LNCaP clone FGC (cell line): Measurements from ENCODE around the gene ADAD1.

Experiments used
- DNase-seq: peaks from one replicate; pipeline ENCODE4 v3.0.0-alpha.2; 2011; ENCODE audit warnings: low read depth
- H3K4me3 ChIP-seq: 2 replicates; pipeline ENCODE4 v1.5.1; 2011; ENCODE audit warnings: mild to moderate bottlenecking, low read depth, low read length, control low read depth
- TF ChIP-seq, protein P1 (sequence below): IDR thresholded peaks from 2 replicates; pipeline ENCODE4 v1.5.1; 2012; ENCODE audit warnings: mild to moderate bottlenecking; ENCODE audit not compliant: control insufficient read depth, insufficient read depth; ENCODE audit errors: extremely low read depth

ADAD1 gene

DNA sequence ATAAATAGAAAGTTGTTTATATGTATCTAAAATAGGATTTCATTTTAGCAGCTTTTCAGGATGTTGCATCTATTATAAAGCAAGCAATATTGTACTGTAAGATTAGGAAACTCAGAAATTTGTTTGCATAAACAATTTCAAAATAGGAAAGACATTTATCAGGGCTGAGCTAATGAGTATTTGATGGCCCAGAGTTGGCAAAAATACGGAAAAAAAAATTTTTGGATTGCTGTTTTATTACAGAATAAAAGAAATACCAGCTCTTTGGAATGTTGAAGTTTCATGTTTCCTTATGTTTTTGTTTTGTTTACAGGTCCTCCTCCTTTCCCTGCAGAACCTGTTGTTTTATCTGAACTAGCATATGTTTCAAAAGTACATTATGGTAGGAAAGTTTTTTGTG is 14.5 kb downstream of the ADAD1 start:
- TF ChIP-seq, protein P1, sequence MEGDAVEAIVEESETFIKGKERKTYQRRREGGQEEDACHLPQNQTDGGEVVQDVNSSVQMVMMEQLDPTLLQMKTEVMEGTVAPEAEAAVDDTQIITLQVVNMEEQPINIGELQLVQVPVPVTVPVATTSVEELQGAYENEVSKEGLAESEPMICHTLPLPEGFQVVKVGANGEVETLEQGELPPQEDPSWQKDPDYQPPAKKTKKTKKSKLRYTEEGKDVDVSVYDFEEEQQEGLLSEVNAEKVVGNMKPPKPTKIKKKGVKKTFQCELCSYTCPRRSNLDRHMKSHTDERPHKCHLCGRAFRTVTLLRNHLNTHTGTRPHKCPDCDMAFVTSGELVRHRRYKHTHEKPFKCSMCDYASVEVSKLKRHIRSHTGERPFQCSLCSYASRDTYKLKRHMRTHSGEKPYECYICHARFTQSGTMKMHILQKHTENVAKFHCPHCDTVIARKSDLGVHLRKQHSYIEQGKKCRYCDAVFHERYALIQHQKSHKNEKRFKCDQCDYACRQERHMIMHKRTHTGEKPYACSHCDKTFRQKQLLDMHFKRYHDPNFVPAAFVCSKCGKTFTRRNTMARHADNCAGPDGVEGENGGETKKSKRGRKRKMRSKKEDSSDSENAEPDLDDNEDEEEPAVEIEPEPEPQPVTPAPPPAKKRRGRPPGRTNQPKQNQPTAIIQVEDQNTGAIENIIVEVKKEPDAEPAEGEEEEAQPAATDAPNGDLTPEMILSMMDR, result no peak
- DNase-seq, result no peak
- H3K4me3 ChIP-seq, result no peak overlapping the region

DNA sequence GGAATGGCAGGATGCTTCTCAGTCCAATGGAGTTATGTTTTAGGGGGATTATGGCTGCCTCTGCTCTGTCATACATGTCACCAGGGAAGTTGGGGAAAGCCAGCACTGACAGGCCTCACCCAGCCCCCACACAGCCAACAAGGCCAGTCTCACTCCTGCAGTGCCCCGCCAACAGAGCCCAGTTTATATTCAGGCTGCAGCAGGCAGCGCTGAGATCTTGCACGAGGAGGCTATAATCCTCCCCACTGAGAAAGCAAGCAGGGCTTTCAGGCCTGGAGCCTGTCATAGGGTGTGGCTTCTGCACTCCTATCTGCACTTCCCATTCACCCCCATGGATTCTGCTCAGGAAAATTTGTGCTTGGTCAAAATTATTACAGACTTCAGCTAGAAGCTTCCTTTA is 25.1 kb downstream of the ADAD1 start:
- H3K4me3 ChIP-seq, result no peak overlapping the region
- DNase-seq, result no peak
- TF ChIP-seq, protein P1, result no peak

- DNase-seq, result no peak
- TF ChIP-seq, protein P1, result no peak
- no peak overlapping the region for H3K4me3 ChIP-seq
Measured at GRCh38 chr4:122412547-122412946, 33.7 kb downstream of the ADAD1 start.

DNA sequence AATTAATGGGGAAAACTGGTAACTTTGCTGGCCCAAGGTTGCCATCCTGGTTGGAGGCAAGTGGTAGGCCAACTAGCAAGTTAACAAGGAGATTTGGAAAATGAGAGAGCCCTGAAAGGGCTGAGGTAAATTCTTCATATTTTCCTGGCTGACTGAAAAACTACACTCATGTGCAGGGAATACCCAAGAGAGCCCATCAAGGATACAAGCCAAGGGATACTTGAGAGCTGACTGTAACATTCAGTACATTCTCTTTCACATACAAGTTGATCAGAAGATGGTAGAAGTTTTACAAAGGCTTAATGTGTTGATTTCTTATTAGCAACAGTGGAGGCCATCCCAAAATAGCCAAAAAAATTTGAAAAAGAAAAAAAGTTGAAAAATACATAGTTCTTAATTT is 44.4 kb downstream of the ADAD1 start:
- DNase-seq, result no peak
- H3K4me3 ChIP-seq, result no peak overlapping the region
- TF ChIP-seq, protein P1, result no peak

GRCh38 chr4:122431351-122431750 is 52.5 kb downstream of the ADAD1 start:
- DNase-seq, result no peak
- TF ChIP-seq, protein P1, result no peak
- no peak overlapping the region for H3K4me3 ChIP-seq

DNA sequence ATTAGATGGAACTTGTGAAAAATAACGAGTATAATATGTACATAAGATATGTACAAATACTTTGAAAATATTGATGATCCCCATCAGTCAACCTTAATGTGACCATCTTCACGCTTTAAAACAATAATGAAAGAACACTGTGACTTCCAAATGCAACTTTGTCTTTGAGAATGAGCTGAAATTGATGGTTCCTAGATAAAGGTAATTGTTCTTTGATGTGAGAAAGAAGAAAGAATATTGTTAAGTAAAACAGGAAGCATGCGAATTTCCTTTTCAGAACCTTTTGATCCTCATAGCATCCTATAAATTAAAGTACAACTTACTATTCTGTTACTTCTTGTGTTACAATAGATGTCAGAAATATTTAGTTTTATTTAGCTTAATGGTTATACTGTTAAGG is 55.5 kb downstream of the ADAD1 start:
- TF ChIP-seq, protein P1, result no peak
- H3K4me3 ChIP-seq, result no peak overlapping the region
- DNase-seq, result no peak

GRCh38 chr4:122450847-122451246 is 72.0 kb downstream of the ADAD1 start:
- TF ChIP-seq, protein P1, result peak; percentile 63
- DNase-seq, result peak; percentile 4
- H3K4me3 ChIP-seq, result no peak overlapping the region
